ACHN (cell line): Measurements from ENCODE around the gene BEGAIN.

Experiments used
- DNase-seq: peaks from one replicate; pipeline ENCODE4 v3.0.0-alpha.2; 2015
- in situ Hi-C: cut with HindIII; loops from 2 replicates; pipeline ENCODE4 v1.10.0; 2017; ENCODE audit warnings: low sequenced_read_pairs, low pct_ligation_motif_present, low pct_unique_long_range_greater_than_20kb

BEGAIN gene

GRCh38 chr14:100534528-100535286, 52.5 kb downstream of the BEGAIN start:
- DNase-seq: no peak
- in situ Hi-C loops: no loop called here

- in situ Hi-C loops: no loop called here
- no peak for DNase-seq
Observed at GRCh38 chr14:100533656-100534485, 53.3 kb downstream of the BEGAIN start.

GRCh38 chr14:100532906-100533655, 54.1 kb downstream of the BEGAIN start:
- in situ Hi-C loops: no loop called here
- no peak for DNase-seq

GRCh38 chr14:100532154-100532861, 54.9 kb downstream of the BEGAIN start:
- in situ Hi-C loops: no loop called here
- no peak for DNase-seq

GRCh38 chr14:100531152-100532121, 55.8 kb downstream of the BEGAIN start:
- in situ Hi-C loops: no loop called here
- no peak for DNase-seq

- in situ Hi-C loops: no loop called here
- DNase-seq: no peak
Observed at GRCh38 chr14:100530270-100531072, 56.7 kb downstream of the BEGAIN start.

- in situ Hi-C loops: no loop called here
- DNase-seq: no peak
Observed at GRCh38 chr14:100529561-100530031, 57.6 kb downstream of the BEGAIN start.

GRCh38 chr14:100528962-100529560, 58.2 kb downstream of the BEGAIN start:
- in situ Hi-C loops: no loop called here
- DNase-seq: no peak

GRCh38 chr14:100526632-100527031, 60.6 kb downstream of the BEGAIN start:
- in situ Hi-C loops: no loop called here

GRCh38 chr14:100526057-100526456, 61.2 kb downstream of the BEGAIN start:
- no peak for DNase-seq
- in situ Hi-C loops: no loop called here

More at GRCh38 chr14:100526632-100527031, 60.6 kb downstream of the BEGAIN start:
- no peak for DNase-seq

- DNase-seq: no peak
- in situ Hi-C loops: no loop called here
Observed at GRCh38 chr14:100525615-100526014, 61.6 kb downstream of the BEGAIN start.

GRCh38 chr14:100524933-100525243, 62.3 kb downstream of the BEGAIN start:
- in situ Hi-C loops: no loop called here
- DNase-seq: peak; percentile 17

GRCh38 chr14:100524233-100524932, 62.8 kb downstream of the BEGAIN start:
- in situ Hi-C loops: no loop called here
- no peak for DNase-seq

GRCh38 chr14:100523843-100524169, 63.4 kb downstream of the BEGAIN start:
- no peak for DNase-seq
- in situ Hi-C loops: no loop called here

GRCh38 chr14:100523131-100523842, 63.9 kb downstream of the BEGAIN start:
- in situ Hi-C loops: no loop called here
- no peak for DNase-seq
